Brain microvascular endothelial cell (primary cell): ENCODE results near the gene ZNF776.

ENCODE experiments used
- DNase-seq: peaks from one replicate; pipeline ENCODE4 v3.0.0-alpha.2; 2020
- H3K27ac ChIP-seq: fragments of 250-450 bp; sonication (Bioruptor Pico); 2 replicates; pipeline ENCODE4 v1.5.1; 2020; ENCODE audit warnings: mild to moderate bottlenecking, moderate library complexity
- H3K27me3 ChIP-seq: fragments of 250-450 bp; sonication (Bioruptor Pico); replicated peaks from 2 replicates; pipeline ENCODE4 v1.5.1; 2020; ENCODE audit warnings: mild to moderate bottlenecking
- H3K36me3 ChIP-seq: fragments of 250-450 bp; sonication (Bioruptor Pico); replicated peaks from 2 replicates; pipeline ENCODE4 v1.5.1; 2020; ENCODE audit warnings: mild to moderate bottlenecking
- H3K4me3 ChIP-seq: 2 replicates; pipeline ENCODE4 v1.5.1; 2011; ENCODE audit warnings: low read depth, mild to moderate bottlenecking, control low read depth, low read length, moderate library complexity
- in situ Hi-C: cut with HindIII; loops from 2 replicates; pipeline ENCODE4 v1.10.0; 2017; ENCODE audit warnings: low sequenced_read_pairs, low pct_ligation_motif_present
- TF ChIP-seq, protein P1 (sequence below): IDR thresholded peaks from 2 replicates; pipeline ENCODE4 v1.5.1; 2011; ENCODE audit warnings: low read depth, mild to moderate bottlenecking, moderate library complexity, low read length, control low read depth, inconsistent platforms; ENCODE audit errors: missing control alignments

Gene ZNF776

DNA sequence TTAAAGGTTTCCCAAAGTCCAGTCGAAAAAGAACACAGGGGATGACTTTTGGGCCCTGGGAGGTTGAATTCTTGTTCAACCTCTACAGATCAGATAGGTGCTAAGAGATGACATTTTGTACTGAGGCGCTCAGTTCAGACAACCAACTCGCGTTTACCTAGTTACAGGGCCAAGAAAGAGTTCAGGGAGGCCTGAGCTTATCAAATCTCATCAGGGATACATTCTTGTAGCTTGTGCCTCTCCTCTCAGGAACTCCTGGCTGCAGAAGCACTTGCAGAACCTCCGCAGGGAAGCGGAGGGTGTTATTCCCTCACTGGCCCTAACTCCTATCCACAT lies 825 bp downstream of the ZNF776 start:
- H3K27ac ChIP-seq: no peak overlapping the region
- no peak for DNase-seq

DNA sequence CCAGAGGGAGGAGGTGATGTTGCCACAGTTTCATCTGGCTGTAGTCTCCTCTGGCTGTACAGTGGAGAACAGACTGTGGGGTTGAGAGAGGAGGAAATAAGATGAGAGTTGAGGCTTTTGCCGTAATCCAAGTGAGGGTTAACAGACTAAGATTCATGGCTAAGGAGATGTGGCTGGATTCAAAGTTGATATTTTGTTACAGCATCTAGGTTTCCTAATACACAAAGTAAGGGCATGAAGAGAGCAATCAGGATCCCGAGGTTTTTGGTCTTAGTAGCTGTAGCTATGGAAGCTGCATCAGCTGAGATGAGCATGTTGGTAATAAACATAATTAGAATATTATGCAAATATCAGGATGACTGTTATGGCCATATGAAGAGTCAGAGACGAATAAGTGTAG lies 1.4 kb downstream of the ZNF776 start:
- H3K4me3 ChIP-seq: no peak overlapping the region

More for the DNA sequence above, 825 bp downstream of the ZNF776 start:
- H3K27me3 ChIP-seq: no peaks in the 10 kb centered on the region
- peak overlapping the region; percentile 99 for H3K4me3 ChIP-seq
- in situ Hi-C loops: no loop called here
- TF ChIP-seq, protein P1, sequence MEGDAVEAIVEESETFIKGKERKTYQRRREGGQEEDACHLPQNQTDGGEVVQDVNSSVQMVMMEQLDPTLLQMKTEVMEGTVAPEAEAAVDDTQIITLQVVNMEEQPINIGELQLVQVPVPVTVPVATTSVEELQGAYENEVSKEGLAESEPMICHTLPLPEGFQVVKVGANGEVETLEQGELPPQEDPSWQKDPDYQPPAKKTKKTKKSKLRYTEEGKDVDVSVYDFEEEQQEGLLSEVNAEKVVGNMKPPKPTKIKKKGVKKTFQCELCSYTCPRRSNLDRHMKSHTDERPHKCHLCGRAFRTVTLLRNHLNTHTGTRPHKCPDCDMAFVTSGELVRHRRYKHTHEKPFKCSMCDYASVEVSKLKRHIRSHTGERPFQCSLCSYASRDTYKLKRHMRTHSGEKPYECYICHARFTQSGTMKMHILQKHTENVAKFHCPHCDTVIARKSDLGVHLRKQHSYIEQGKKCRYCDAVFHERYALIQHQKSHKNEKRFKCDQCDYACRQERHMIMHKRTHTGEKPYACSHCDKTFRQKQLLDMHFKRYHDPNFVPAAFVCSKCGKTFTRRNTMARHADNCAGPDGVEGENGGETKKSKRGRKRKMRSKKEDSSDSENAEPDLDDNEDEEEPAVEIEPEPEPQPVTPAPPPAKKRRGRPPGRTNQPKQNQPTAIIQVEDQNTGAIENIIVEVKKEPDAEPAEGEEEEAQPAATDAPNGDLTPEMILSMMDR: no peak
- peaks cover 25% of the 10 kb centered on the region for H3K36me3 ChIP-seq

DNA sequence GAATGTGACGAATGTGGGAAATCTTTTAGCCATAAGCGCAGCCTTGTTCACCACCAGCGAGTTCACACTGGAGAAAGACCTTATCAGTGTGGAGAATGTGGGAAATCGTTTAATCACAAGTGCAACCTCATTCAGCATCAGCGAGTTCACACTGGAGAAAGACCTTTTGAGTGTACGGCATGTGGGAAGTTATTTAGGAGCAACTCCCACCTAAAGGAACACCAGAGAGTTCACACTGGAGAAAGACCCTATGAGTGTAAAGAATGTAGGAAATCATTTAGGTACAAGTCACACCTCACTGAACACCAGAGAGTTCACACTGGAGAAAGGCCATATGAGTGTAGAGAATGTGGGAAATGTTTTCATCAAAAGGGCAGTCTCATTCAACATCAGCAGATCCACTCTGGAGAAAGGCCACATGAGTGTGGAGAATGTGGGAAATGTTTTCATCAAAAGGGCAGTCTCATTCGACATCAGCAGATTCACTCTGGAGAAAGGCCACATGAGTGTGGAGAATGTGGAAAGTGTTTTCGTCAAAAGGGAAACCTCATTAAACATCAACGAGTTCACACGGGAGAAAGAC lies 7.6 kb downstream of the ZNF776 start:
- no peak overlapping the region for H3K27ac ChIP-seq
- peaks cover 68% of the 10 kb centered on the region for H3K36me3 ChIP-seq
- no peak overlapping the region for H3K4me3 ChIP-seq
- H3K27me3 ChIP-seq: no peaks in the 10 kb centered on the region
- in situ Hi-C loops: no loop called here
- no peak for DNase-seq
- TF ChIP-seq, protein P1: no peak

More for the DNA sequence above, 1.4 kb downstream of the ZNF776 start:
- TF ChIP-seq, protein P1: no peak
- Histone ChIP-seq H3K36me3 (peaks cover 31% of the 10 kb centered on the region), H3K27me3 (no peaks in the 10 kb centered on the region), H3K27ac (no peak overlapping the region)
- in situ Hi-C loops: no loop called here
- DNase-seq: no peak

DNA sequence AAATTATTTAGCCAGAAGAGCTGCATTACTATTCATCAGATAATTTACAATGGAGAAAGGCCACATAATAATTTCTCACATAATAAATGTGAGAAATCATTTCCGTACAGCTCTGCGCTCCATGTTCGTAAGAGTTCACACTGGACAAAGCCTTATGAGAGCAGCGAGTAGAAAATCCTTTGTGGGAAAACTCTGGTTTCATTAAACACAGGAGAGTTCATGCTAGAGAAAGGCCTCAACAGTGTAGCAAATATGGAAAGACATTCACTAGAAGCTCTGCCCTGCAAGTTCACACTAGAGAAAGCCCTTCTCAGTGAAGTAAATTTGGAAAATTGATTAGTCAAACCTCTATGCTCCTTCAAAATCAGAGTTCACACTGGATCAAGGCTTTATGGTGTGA lies 8.4 kb downstream of the ZNF776 start:
- in situ Hi-C loops: no loop called here
- DNase-seq: no peak
- H3K27me3 ChIP-seq: no peaks in the 10 kb centered on the region
- TF ChIP-seq, protein P1: no peak
- no peak overlapping the region for H3K4me3 ChIP-seq
- peaks cover 69% of the 10 kb centered on the region for H3K36me3 ChIP-seq
- no peak overlapping the region for H3K27ac ChIP-seq

DNA sequence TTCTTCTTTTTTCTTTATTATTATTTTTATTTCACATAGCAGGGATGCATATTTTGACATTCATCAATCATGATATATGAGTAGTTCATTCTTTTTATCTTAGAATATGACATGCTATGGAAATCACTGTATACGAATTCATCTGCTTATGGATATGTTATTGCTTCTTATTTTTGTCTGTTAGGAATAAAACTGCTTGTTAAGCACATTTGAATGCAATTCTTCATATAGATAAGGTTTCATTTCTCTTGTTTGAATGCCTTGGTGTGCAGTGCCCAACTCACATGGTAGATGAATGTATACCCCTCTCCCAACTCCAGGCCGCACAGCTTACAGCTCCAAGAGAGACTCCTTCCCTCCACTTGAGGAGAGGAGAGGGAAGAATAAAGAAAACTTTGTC lies 11.3 kb downstream of the ZNF776 start:
- Histone ChIP-seq H3K4me3 (no peak overlapping the region), H3K36me3 (peaks cover 50% of the 10 kb centered on the region), H3K27me3 (no peaks in the 10 kb centered on the region), H3K27ac (no peak overlapping the region)
- TF ChIP-seq, protein P1: no peak
- in situ Hi-C loops: no loop called here
- no peak for DNase-seq

DNA sequence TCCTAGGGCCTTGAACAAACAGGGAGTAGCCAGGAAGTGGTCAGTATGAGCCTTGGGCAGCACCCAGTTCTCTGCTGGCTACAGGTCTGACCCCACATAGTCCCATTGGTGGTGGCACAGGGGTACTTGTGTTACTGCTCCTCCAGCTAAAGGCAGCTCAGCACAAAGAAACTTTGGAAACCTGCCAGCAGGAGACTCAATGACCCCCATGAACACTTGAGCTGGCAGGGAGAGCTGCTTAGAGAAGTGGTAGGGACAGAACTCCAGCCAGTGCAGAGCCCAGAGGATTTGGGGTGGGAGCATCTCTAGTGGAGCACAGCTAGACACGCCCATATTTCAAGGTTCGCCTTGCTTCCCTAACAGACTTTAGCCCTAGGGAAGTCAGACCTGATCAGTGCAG lies 12.5 kb downstream of the ZNF776 start:
- TF ChIP-seq, protein P1: no peak
- H3K27ac ChIP-seq: no peak overlapping the region
- no peaks in the 10 kb centered on the region for H3K27me3 ChIP-seq
- in situ Hi-C loops: no loop called here
- no peak overlapping the region for H3K4me3 ChIP-seq
- no peak for DNase-seq
- peaks cover 38% of the 10 kb centered on the region for H3K36me3 ChIP-seq
